Endothelial cell of umbilical vein (primary cell): ENCODE measurements around the gene PSPN. TPM values are rescaled to one million over a fixed set of nuclear protein-coding genes. Genes with fewer than 3 reads are reported as not detected.

ENCODE experiments used
- BruUV-seq: library from RNA; stranded (reverse); fragments of 400-500 nt; replicated peaks from 2 replicates; lab custom pipeline; 2021; lab: Mats Ljungman, UMichigan
- CTCF ChIA-PET: fragments of 300-600, 350-600 bp; sonication (Branson Sonifier 250); formaldehyde crosslinking; loops from one replicate; lab custom pipeline; 2021; ENCODE audit warnings: antibody characterized with exemption, inconsistent platforms; lab: Charles Lee
- POLR2A ChIA-PET: fragments of 300-600, 350-600 bp; sonication (Branson Sonifier 250); formaldehyde crosslinking; loops from one replicate; lab custom pipeline; 2021; ENCODE audit warnings: antibody characterized with exemption, inconsistent platforms; lab: Charles Lee
- DNase-seq: peaks from one replicate; pipeline ENCODE4 v3.0.0-alpha.2; 2011; ENCODE audit warnings: low read depth, low spot score
- FAIRE-seq: peaks from 2 replicates; lab custom pipeline; 2011; peaks lifted over from hg19 to GRCh38; lab: Jason Lieb, UNC
- H2AFZ ChIP-seq: 2 replicates; pipeline ENCODE4 v1.6.0; 2012; ENCODE audit warnings: low read depth, low read length, control low read depth, inconsistent platforms
- H3K27ac ChIP-seq: 2 replicates; pipeline ENCODE4 v1.5.1; 2011; ENCODE audit warnings: low read depth, mild to moderate bottlenecking, control low read depth, low read length, moderate library complexity; ENCODE audit not compliant: insufficient read depth
- H3K27me3 ChIP-seq, 2 experiments: 2 replicates each; pipeline versions ENCODE4 v1.6.0 to v1.6.1; 2011; ENCODE audit warnings: low read length in 2 of 2, mixed read lengths in 1 of 2; ENCODE audit not compliant: control insufficient read depth in 2 of 2, insufficient read depth in 2 of 2
- H3K36me3 ChIP-seq, 2 experiments: 2 replicates in 1 of 2; 3 replicates in 1 of 2; pipeline ENCODE4 v1.5.1; 2011; ENCODE audit warnings: low read length in 2 of 2, mild to moderate bottlenecking in 1 of 2, moderate library complexity in 1 of 2; ENCODE audit not compliant: control insufficient read depth in 2 of 2, insufficient read depth in 2 of 2; ENCODE audit errors: extremely low read depth in 1 of 2
- H3K4me1 ChIP-seq: 3 replicates; pipeline ENCODE4 v1.5.1; 2011; ENCODE audit warnings: mild to moderate bottlenecking, low read length; ENCODE audit not compliant: control insufficient read depth, insufficient read depth; ENCODE audit errors: extremely low read depth
- H3K4me2 ChIP-seq: 2 replicates; pipeline ENCODE4 v1.6.1; 2011; ENCODE audit warnings: low read length, control low read depth, mixed read lengths; ENCODE audit not compliant: insufficient read depth
- H3K4me3 ChIP-seq, 3 experiments: fragments of 200-600 bp in 1 of 3; sonication (generic), shearing (Covaris generic) in 1 of 3; replicated peaks in 1 of 3; 2 replicates each; pipeline ENCODE4 v1.5.1; 2011 to 2016; ENCODE audit warnings: control low read depth in 3 of 3, low read length in 3 of 3, mild to moderate bottlenecking in 2 of 3, inconsistent platforms in 1 of 3, low read depth in 1 of 3, moderate library complexity in 1 of 3; ENCODE audit not compliant: insufficient read depth in 1 of 3
- H3K79me2 ChIP-seq: 2 replicates; pipeline ENCODE4 v1.6.0; 2012; ENCODE audit warnings: low read length, inconsistent platforms; ENCODE audit not compliant: control insufficient read depth, insufficient read depth
- H3K9ac ChIP-seq: replicated peaks from 2 replicates; pipeline ENCODE3; 2011; ENCODE audit warnings: low read length, control low read depth; ENCODE audit not compliant: insufficient read depth; ENCODE audit errors: extremely low read depth
- H3K9me1 ChIP-seq: replicated peaks from 3 replicates; pipeline ENCODE4 v1.6.0; 2011; ENCODE audit warnings: mild to moderate bottlenecking, low read length; ENCODE audit not compliant: control insufficient read depth, insufficient read depth; ENCODE audit errors: extremely low read depth
- H3K9me3 ChIP-seq: replicated peaks from 2 replicates; pipeline ENCODE4 v1.5.1; 2012; ENCODE audit warnings: low read length, inconsistent platforms; ENCODE audit not compliant: control insufficient read depth, insufficient read depth
- H4K20me1 ChIP-seq: replicated peaks from 2 replicates; pipeline ENCODE3; 2011; ENCODE audit warnings: mild to moderate bottlenecking, low read length; ENCODE audit not compliant: control insufficient read depth, insufficient read depth; ENCODE audit errors: extremely low read depth
- CTCF ChIP-seq, 2 donors: IDR thresholded peaks; 1 replicate in 1 of 2; 2 replicates in 1 of 2; pipeline ENCODE4 v1.5.1; 2011; ENCODE audit warnings: low read length in 2 of 2, mild to moderate bottlenecking in 2 of 2, moderate library complexity in 2 of 2, control low read depth in 1 of 2, inconsistent platforms in 1 of 2, low read depth in 1 of 2; ENCODE audit not compliant: insufficient read depth in 1 of 2; ENCODE audit errors: extremely low read depth in 1 of 2
- EZH2 ChIP-seq: IDR thresholded peaks from 2 replicates; pipeline ENCODE4 v1.6.1; 2012; ENCODE audit warnings: borderline replicate concordance, low read depth, mild to moderate bottlenecking, moderate library complexity, low read length, inconsistent platforms; ENCODE audit not compliant: severe bottlenecking
- FOS ChIP-seq: IDR thresholded peaks from 2 replicates; pipeline ENCODE4 v1.6.1; 2011; ENCODE audit warnings: mild to moderate bottlenecking, low read length, moderate library complexity, borderline replicate concordance; ENCODE audit not compliant: insufficient read depth
- GATA2 ChIP-seq: IDR thresholded peaks from 2 replicates; pipeline ENCODE4 v1.7.0; 2011; ENCODE audit warnings: low read depth, mild to moderate bottlenecking, moderate library complexity, mixed read lengths, low read length; ENCODE audit not compliant: insufficient read length, insufficient read depth
- JUN ChIP-seq: IDR thresholded peaks from 2 replicates; pipeline ENCODE4 v1.6.1; 2011; ENCODE audit warnings: borderline replicate concordance, low read depth; ENCODE audit not compliant: insufficient read length, insufficient read depth
- MAX ChIP-seq: IDR thresholded peaks from 2 replicates; pipeline ENCODE4 v1.6.1; 2011; ENCODE audit not compliant: insufficient read depth, insufficient read length
- MYC ChIP-seq: IDR thresholded peaks from one replicate; pipeline ENCODE4 v1.6.1; 2011; ENCODE audit warnings: mild to moderate bottlenecking, low read depth, low read length
- POLR2A ChIP-seq: IDR thresholded peaks from 2 replicates; pipeline ENCODE4 v1.6.1; 2012; ENCODE audit warnings: low read depth, mild to moderate bottlenecking, control low read depth, low read length
- POLR2AphosphoS5 ChIP-seq: IDR thresholded peaks from 2 replicates; pipeline ENCODE4 v1.6.1; 2012; ENCODE audit warnings: low read depth, mild to moderate bottlenecking, control low read depth, low read length, moderate library complexity; ENCODE audit not compliant: insufficient read depth
- dilution Hi-C: fragments of 300-500 bp; cut with MboI; formaldehyde crosslinking; loops from one replicate; pipeline ENCODE4 v1.15.0; 2019; ENCODE audit warnings: low sequenced_read_pairs; ENCODE audit not compliant: extremely low pct_ligation_motif_present
- intact Hi-C: fragments of 100-400 bp; cut with micrococcal nuclease; formaldehyde crosslinking; loops from one replicate; pipeline ENCODE4 v1.10.0; 2022
- polyA plus RNA-seq, 4 experiments: library from polyadenylated mRNA; depleted of rRNA in 3 of 4; stranded (reverse) in 3 of 4; unstranded in 1 of 4; fragments of >200 nt; gene quantifications; 2 replicates each; pipeline versions ENCODE4 v1.2.1 to v1.2.3, GENCODE V29; 2011 to 2012; ENCODE audit warnings: missing spikeins in 1 of 4
- total RNA-seq: library from RNA; stranded (reverse); gene quantifications from 2 replicates; pipeline ENCODE4 v1.2.3, GENCODE V29; 2021

Gene PSPN
- total and polyA plus RNA-seq, 2 donors (not counting 3 experiments of a cell fraction or from before 2014, with no cell fraction given): 0.84 to 1.0 TPM

- peaks cover 57% of the 10 kb centered on the region for H3K79me2 ChIP-seq
- intact Hi-C loops: loop anchor here (5.0 to 10.0 kb wide), 3 partner anchors 257 to 374 kb away; partner anchors contain the start of genes GPR108 and TRIP10
- peaks cover 8% of the 10 kb centered on the region for H3K4me1 ChIP-seq
- no peak overlapping the region for H3K4me2 ChIP-seq
- peaks cover 3% of the 10 kb centered on the region for H4K20me1 ChIP-seq
- H3K4me3 ChIP-seq: no peak overlapping the region
- dilution Hi-C loops: no loop called here
- H3K9me1 ChIP-seq: no peaks in the 10 kb centered on the region
- DNase-seq (no peak), FAIRE-seq (no peak)
- H3K9me3 ChIP-seq: no peaks in the 10 kb centered on the region
- no peak for TF ChIP-seq GATA2
- no peak for TF ChIP-seq FOS
- no peak for TF ChIP-seq CTCF (IDR thresholded peaks at IDR 0.05; ENCODE audit: extremely low read depth in 1 of 2, insufficient read depth in 1 of 2, low read depth in 1 of 2, low read length in 2 of 2)
- TF ChIP-seq POLR2A: no peak
- TF ChIP-seq EZH2: no peak
- no peak for TF ChIP-seq MAX
- TF ChIP-seq MYC: no peak
- TF ChIP-seq POLR2AphosphoS5: no peak
- TF ChIP-seq JUN: no peak
- H2AFZ ChIP-seq: no peak overlapping the region
- H3K36me3 ChIP-seq: peaks cover 24 to 52% of the 10 kb centered on the region in 2 experiments
- POLR2A ChIA-PET: no interaction called here
- no peaks in the 10 kb centered on the region for H3K27me3 ChIP-seq
- no peak overlapping the region for H3K9ac ChIP-seq
- H3K27ac ChIP-seq: no peak overlapping the region
- BruUV-seq: no TSS peak
- CTCF ChIA-PET: interaction anchor here (1.9 kb wide), 1 partner anchor 296 kb away, joined by 9 read pairs; no protein-coding TSS in a partner anchor
Observed at GRCh38 chr19:6421075-6422014, 45.6 kb upstream of the PSPN start.
